Measurements from ENCODE around the gene CRAMP1. TPM values are rescaled to one million over a fixed set of nuclear protein-coding genes. Genes with fewer than 3 reads are reported as not detected.

CRAMP1 gene
- total RNA-seq, 1 donor from 2014 or later, result 29.4 TPM

GRCh38 chr16:1606774-1607173 is 5.4 kb upstream of the CRAMP1 start:
- peaks cover 4% of the 10 kb centered on the region for H3K36me3 Mint-ChIP-seq (ENCODE audit: unreplicated experiment)
- H3K9me3 Mint-ChIP-seq (ENCODE audit: unreplicated experiment), result no peaks in the 10 kb centered on the region
- peaks cover 18% of the 10 kb centered on the region for H3K4me1 Mint-ChIP-seq (ENCODE audit: unreplicated experiment)
- TF ChIP-seq CTCF (IDR thresholded peaks at IDR 0.05), result no peak
- no peaks in the 10 kb centered on the region for H3K27me3 Mint-ChIP-seq (ENCODE audit: unreplicated experiment)
- no peak overlapping the region for H3K4me3 Mint-ChIP-seq (ENCODE audit: unreplicated experiment)
- no peak for DNase-seq (ENCODE audit: extremely low spot score, unreplicated experiment)
- H3K27ac Mint-ChIP-seq (ENCODE audit: unreplicated experiment), result no peak overlapping the region

GRCh38 chr16:1607971-1608370 is 4.2 kb upstream of the CRAMP1 start:
- TF ChIP-seq CTCF (IDR thresholded peaks at IDR 0.05), result no peak
- Mint-ChIP-seq H3K4me1 (ENCODE audit: unreplicated experiment) (peaks cover 23% of the 10 kb centered on the region), H3K27ac (ENCODE audit: unreplicated experiment) (no peak overlapping the region), H3K36me3 (ENCODE audit: unreplicated experiment) (peaks cover 4% of the 10 kb centered on the region), H3K9me3 (ENCODE audit: unreplicated experiment) (no peaks in the 10 kb centered on the region), H3K4me3 (ENCODE audit: unreplicated experiment) (no peak overlapping the region), H3K27me3 (ENCODE audit: unreplicated experiment) (no peaks in the 10 kb centered on the region)
- DNase-seq (ENCODE audit: extremely low spot score, unreplicated experiment), result no peak

- H3K4me3 Mint-ChIP-seq (ENCODE audit: unreplicated experiment), result peak overlapping the region; percentile 92
- H3K27me3 Mint-ChIP-seq (ENCODE audit: unreplicated experiment), result no peaks in the 10 kb centered on the region
- DNase-seq (ENCODE audit: extremely low spot score, unreplicated experiment), result peak; percentile 96
- peaks cover 34% of the 10 kb centered on the region for H3K4me1 Mint-ChIP-seq (ENCODE audit: unreplicated experiment)
- H3K27ac Mint-ChIP-seq (ENCODE audit: unreplicated experiment), result peak overlapping the region; percentile 98
- H3K9me3 Mint-ChIP-seq (ENCODE audit: unreplicated experiment), result no peaks in the 10 kb centered on the region
- H3K36me3 Mint-ChIP-seq (ENCODE audit: unreplicated experiment), result peaks cover 4% of the 10 kb centered on the region
- TF ChIP-seq CTCF (IDR thresholded peaks at IDR 0.05), result no peak
These were observed 1.9 kb upstream of the CRAMP1 start for GRCh38 chr16:1610071-1610898.

- H3K4me3 Mint-ChIP-seq (ENCODE audit: unreplicated experiment), result peak overlapping the region; percentile 92
These were observed 1.1 kb upstream of the CRAMP1 start for GRCh38 chr16:1610899-1611632.

More at GRCh38 chr16:1610899-1611632, 1.1 kb upstream of the CRAMP1 start:
- DNase-seq (ENCODE audit: extremely low spot score, unreplicated experiment), result no peak
- Mint-ChIP-seq H3K36me3 (ENCODE audit: unreplicated experiment) (peaks cover 4% of the 10 kb centered on the region), H3K27ac (ENCODE audit: unreplicated experiment) (peak overlapping the region; percentile 98), H3K27me3 (ENCODE audit: unreplicated experiment) (no peaks in the 10 kb centered on the region), H3K4me1 (ENCODE audit: unreplicated experiment) (peaks cover 42% of the 10 kb centered on the region), H3K9me3 (ENCODE audit: unreplicated experiment) (no peaks in the 10 kb centered on the region)
- TF ChIP-seq CTCF (IDR thresholded peaks at IDR 0.05), result no peak
